HepG2 (cell line): Measurements from ENCODE around the gene PIKFYVE. TPM values are rescaled to one million over a fixed set of nuclear protein-coding genes. Genes with fewer than 3 reads are reported as not detected.

Experiments
- ATAC-seq: fragments of 200-7000 bp; cut with Tn5 transposase; 3 replicates; pipeline ENCODE4 v1.9.1; 2020; ENCODE audit warnings: mild to moderate bottlenecking, moderate library complexity
- BruUV-seq: library from RNA; stranded (reverse); fragments of 400-500 nt; replicated peaks from 2 replicates; lab custom pipeline; 2021; lab: Mats Ljungman, UMichigan
- CTCF ChIA-PET: fragments of 300-600 bp; formaldehyde crosslinking; extraction: SDS; loops from one replicate; lab custom pipeline; 2021; ENCODE audit warnings: low total read pairs, inconsistent platforms, low intra/inter-chr PET ratio; lab: Yijun Ruan, JAX
- POLR2A ChIA-PET: fragments of 350-600 bp; sonication (Branson Sonifier 250); formaldehyde crosslinking; loops from one replicate; lab custom pipeline; 2020; ENCODE audit warnings: antibody characterized with exemption, inconsistent platforms; lab: Yijun Ruan, JAX
- DNase-seq: peaks from one replicate; pipeline ENCODE4 v3.0.0-alpha.2; 2015; ENCODE audit warnings: low spot score
- FAIRE-seq: peaks from 3 replicates; lab custom pipeline; 2011; peaks lifted over from hg19 to GRCh38; lab: Jason Lieb, UNC
- H2AFZ ChIP-seq: one replicate; pipeline ENCODE4 v1.6.1; 2011; ENCODE audit warnings: low read length, inconsistent platforms
- H3K27ac ChIP-seq: fragments of 300-600 bp; 3 replicates; pipeline ENCODE4 v1.8.0; 2011; ENCODE audit warnings: mixed run types, mild to moderate bottlenecking, mixed read lengths, low read length, inconsistent platforms; ENCODE audit not compliant: insufficient read depth; ENCODE audit errors: extremely low read length
- H3K27me3 ChIP-seq, 2 experiments: fragments of 200-600 bp in 1 of 2; 2 replicates in 1 of 2; 3 replicates in 1 of 2; pipeline versions ENCODE4 v1.6.0 to v1.8.0; 2011; ENCODE audit warnings: low read length in 2 of 2, mild to moderate bottlenecking in 2 of 2, moderate library complexity in 2 of 2, inconsistent platforms in 1 of 2; ENCODE audit not compliant: insufficient read depth in 2 of 2, control insufficient read depth in 1 of 2
- H3K36me3 ChIP-seq, 2 experiments: fragments of 200-600 bp in 1 of 2; replicated peaks in 1 of 2; 2 replicates in 1 of 2; 3 replicates in 1 of 2; pipeline versions ENCODE4 v1.5.1 to v1.8.0; 2011; ENCODE audit warnings: low read length in 2 of 2, inconsistent platforms in 1 of 2; ENCODE audit not compliant: insufficient read depth in 2 of 2, control insufficient read depth in 1 of 2
- H3K4me1 ChIP-seq: 2 replicates; pipeline ENCODE4 v1.5.1; 2012; ENCODE audit warnings: low read length, inconsistent platforms; ENCODE audit not compliant: insufficient read depth
- H3K4me2 ChIP-seq: 2 replicates; pipeline ENCODE4 v1.6.0; 2011; ENCODE audit warnings: low read depth, low read length, inconsistent platforms
- H3K4me3 ChIP-seq, 3 experiments: fragments of 200-600 bp in 1 of 3; sonication (generic), shearing (Covaris generic) in 1 of 3; replicated peaks in 1 of 3; 2 replicates each; pipeline ENCODE4 v1.5.1; 2011 to 2016; ENCODE audit warnings: low read length in 3 of 3, inconsistent platforms in 2 of 3, low read depth in 2 of 3, mild to moderate bottlenecking in 2 of 3, control low read depth in 1 of 3, mixed read lengths in 1 of 3; ENCODE audit not compliant: insufficient read depth in 1 of 3
- H3K79me2 ChIP-seq: one replicate; pipeline ENCODE4 v1.6.1; 2011; ENCODE audit warnings: low read length, inconsistent platforms; ENCODE audit not compliant: insufficient read depth
- H3K9ac ChIP-seq: 2 replicates; pipeline ENCODE4 v1.6.0; 2011; ENCODE audit warnings: mild to moderate bottlenecking, low read depth, low read length, inconsistent platforms; ENCODE audit not compliant: insufficient read depth
- H3K9me3 ChIP-seq: 2 replicates; pipeline ENCODE4 v1.5.1; 2012; ENCODE audit warnings: mild to moderate bottlenecking, low read length
- H4K20me1 ChIP-seq: 2 replicates; pipeline ENCODE4 v1.6.0; 2011; ENCODE audit warnings: inconsistent platforms, mild to moderate bottlenecking, low read length, moderate library complexity; ENCODE audit not compliant: insufficient read depth
- ATAD3A ChIP-seq: sonication (generic); formaldehyde crosslinking; IDR thresholded peaks from 2 replicates; pipeline ENCODE4 v1.4.0; 2020; ENCODE audit warnings: missing genetic modification reagents
- GABPB1 ChIP-seq: IDR thresholded peaks from 2 replicates; pipeline ENCODE4 v1.6.1; 2016; ENCODE audit warnings: mild to moderate bottlenecking, missing genetic modification reagents, moderate library complexity, missing compliant biosample characterization
- HNRNPH1 ChIP-seq: fragments of 200-400 bp; formaldehyde crosslinking; optimal IDR thresholded peaks from 2 replicates; pipeline ENCODE3; 2017; ENCODE audit warnings: mild to moderate bottlenecking, low read depth, low read length
- POLR2A ChIP-seq, 2 experiments: IDR thresholded peaks; 2 replicates each; pipeline ENCODE4 v1.6.1; 2011; ENCODE audit warnings: low read depth in 2 of 2, low read length in 2 of 2, mild to moderate bottlenecking in 1 of 2, moderate library complexity in 1 of 2; ENCODE audit not compliant: insufficient read depth in 1 of 2
- RAD21 ChIP-seq: fragments of 450-650 bp; formaldehyde crosslinking; IDR thresholded peaks from 2 replicates; pipeline ENCODE4 v1.5.0; 2020; ENCODE audit warnings: mild to moderate bottlenecking
- RBM22 ChIP-seq: fragments of 200-400 bp; formaldehyde crosslinking; optimal IDR thresholded peaks from 2 replicates; pipeline ENCODE3; 2017; ENCODE audit warnings: mild to moderate bottlenecking, low read length, moderate library complexity
- TARDBP ChIP-seq: sonication (generic); formaldehyde crosslinking; IDR thresholded peaks from 2 replicates; pipeline ENCODE4 v1.8.0; 2022; ENCODE audit warnings: mild to moderate bottlenecking, missing genetic modification reagents
- ZBTB20 ChIP-seq: sonication (generic); formaldehyde crosslinking; IDR thresholded peaks from 2 replicates; pipeline ENCODE4 v1.8.1; 2023; ENCODE audit warnings: missing genetic modification reagents, low read depth, mild to moderate bottlenecking, borderline replicate concordance
- ZNF256 ChIP-seq: sonication (generic); formaldehyde crosslinking; conservative IDR thresholded peaks from 2 replicates; pipeline ENCODE4 v1.4.0; 2020; ENCODE audit warnings: missing genetic modification reagents
- ZNF264 ChIP-seq: sonication (generic); formaldehyde crosslinking; IDR thresholded peaks from 2 replicates; pipeline ENCODE4 v1.4.0; 2020; ENCODE audit warnings: missing genetic modification reagents
- ZNF383 ChIP-seq: sonication (generic); formaldehyde crosslinking; IDR thresholded peaks from 2 replicates; pipeline ENCODE4 v1.4.0; 2020; ENCODE audit warnings: missing genetic modification reagents, mild to moderate bottlenecking, borderline replicate concordance
- ZNF496 ChIP-seq: sonication (generic); formaldehyde crosslinking; IDR thresholded peaks from 2 replicates; pipeline ENCODE4 v1.8.1; 2023; ENCODE audit warnings: mild to moderate bottlenecking, moderate library complexity, missing genetic modification reagents; ENCODE audit not compliant: insufficient replicate concordance
- ZNF616 ChIP-seq: sonication (generic); formaldehyde crosslinking; IDR thresholded peaks from 2 replicates; pipeline ENCODE4 v1.5.0; 2020; ENCODE audit warnings: low read depth, mild to moderate bottlenecking, missing genetic modification reagents
- ZNF629 ChIP-seq: sonication (generic); formaldehyde crosslinking; conservative IDR thresholded peaks from 2 replicates; pipeline ENCODE4 v1.5.0; 2020; ENCODE audit warnings: missing genetic modification reagents
- ZNF749 ChIP-seq: sonication (generic); formaldehyde crosslinking; IDR thresholded peaks from 2 replicates; pipeline ENCODE4 v1.8.0; 2022; ENCODE audit warnings: mild to moderate bottlenecking, missing genetic modification reagents, moderate library complexity, borderline replicate concordance
- ZNF777 ChIP-seq: sonication (generic); formaldehyde crosslinking; IDR thresholded peaks from 2 replicates; pipeline ENCODE4 v1.4.0; 2020; ENCODE audit warnings: missing genetic modification reagents
- WGBS: methylation state at CpG from one replicate; pipeline ENCODE4 v1.1.6; 2017; ENCODE audit warnings: low lambda C conversion rate; 5-methylcytosine and 5-hydroxymethylcytosine counted together
- in situ Hi-C: cut with HindIII; loops from 2 replicates; pipeline ENCODE4 v1.10.0; 2017; ENCODE audit warnings: low pct_unique_long_range_greater_than_20kb; ENCODE audit not compliant: extremely low pct_ligation_motif_present
- intact Hi-C: fragments of 100-400 bp; cut with micrococcal nuclease; formaldehyde crosslinking; loops from one replicate; pipeline ENCODE4 v1.10.0; 2022; ENCODE audit not compliant: unreplicated experiment
- polyA plus RNA-seq, 8 experiments: library from polyadenylated mRNA; depleted of rRNA in 3 of 8; stranded (reverse) in 7 of 8; unstranded in 1 of 8; fragments of >200 nt; fragmentation: Illumina TruSeq in 4 of 8; extraction: Trizol in 4 of 8; gene quantifications; 2 replicates each; pipeline versions ENCODE4 v1.2.1 to v1.2.3, GENCODE V29; 2011 to 2016; ENCODE audit warnings: low read depth in 4 of 8, missing spikeins in 1 of 8, mixed read lengths in 1 of 8; ENCODE audit not compliant: insufficient read depth in 1 of 8
- total RNA-seq, 5 experiments: library from RNA; depleted of rRNA; stranded (reverse); fragments of >200 nt; fragmentation: Illumina TruSeq; extraction: Trizol; gene quantifications; 2 replicates each; pipeline ENCODE4 v1.2.3, GENCODE V29; 2016; ENCODE audit warnings: low read depth in 1 of 5
- TF ChIP-seq, protein P1 (sequence below): sonication (generic); formaldehyde crosslinking; IDR thresholded peaks from 2 replicates; pipeline ENCODE4 v1.4.0; 2020; ENCODE audit warnings: missing genetic modification reagents, borderline replicate concordance
- TF ChIP-seq, protein P2 (sequence below): sonication (generic); formaldehyde crosslinking; IDR thresholded peaks from 2 replicates; pipeline ENCODE4 v1.4.0; 2020; ENCODE audit warnings: mild to moderate bottlenecking, low read depth, missing genetic modification reagents
- TF ChIP-seq, protein P3 (sequence below): sonication (generic); formaldehyde crosslinking; IDR thresholded peaks from 2 replicates; pipeline ENCODE4 v1.4.0; 2020; ENCODE audit warnings: mild to moderate bottlenecking, missing genetic modification reagents, borderline replicate concordance

PIKFYVE gene
- total and polyA plus RNA-seq, 2 of the 13 experiments (the other 11 are each of a cell fraction or from before 2014, with no cell fraction given) = 20.2 to 21.7 TPM

DNA sequence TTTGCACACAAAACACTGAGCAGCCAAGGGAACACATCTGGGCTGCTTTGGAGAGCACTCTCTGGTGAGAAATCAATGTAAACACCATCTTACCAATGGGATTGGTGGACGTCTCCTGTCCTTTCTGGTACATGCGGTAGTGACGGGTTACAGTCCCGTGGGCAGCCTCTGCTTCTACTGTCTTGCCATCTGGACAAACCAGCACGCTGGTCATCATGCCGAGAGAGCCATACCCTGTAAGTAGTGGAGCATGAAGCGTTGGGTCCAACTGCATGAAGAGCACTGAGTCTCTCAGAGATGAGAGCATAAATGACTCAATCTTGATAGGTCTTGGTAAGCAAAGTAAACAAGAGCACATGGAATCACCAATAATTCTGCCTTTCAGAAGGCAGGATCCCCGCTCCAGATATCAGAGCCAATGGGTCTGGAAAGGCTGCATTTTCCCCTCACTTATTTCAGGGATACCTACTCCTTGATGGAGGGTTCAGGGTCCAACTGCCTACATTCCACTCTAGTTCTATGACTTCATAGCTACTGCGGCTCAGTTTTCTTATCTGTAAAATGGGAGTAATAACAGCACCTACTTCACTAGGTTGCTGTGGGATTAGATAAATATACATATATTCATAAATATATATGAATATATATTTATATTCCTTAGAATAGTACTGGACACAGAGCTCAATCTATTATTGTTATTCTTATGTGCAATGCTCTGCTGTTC lies 26.1 kb upstream of the PIKFYVE start:
- FAIRE-seq = no peak
- Histone ChIP-seq H3K9ac (no peak overlapping the region), H3K27me3 (no peaks in the 10 kb centered on the region), H3K4me1 (peaks cover 20% of the 10 kb centered on the region), H4K20me1 (no peaks in the 10 kb centered on the region), H3K27ac (no peak overlapping the region), H2AFZ (no peak overlapping the region), H3K9me3 (no peaks in the 10 kb centered on the region), H3K36me3 (peaks cover 26 to 68% of the 10 kb centered on the region in 2 experiments), H3K79me2 (no peaks in the 10 kb centered on the region), H3K4me2 (no peak overlapping the region), H3K4me3 (no peak overlapping the region)
- POLR2A ChIA-PET = interaction anchor here (3.0 kb wide), 1 partner anchor 14 kb away, joined by 20 read pairs; the partner anchor contains the start of gene IDH1
- WGBS = over 99% methylated on average over 9 of the region's 9 CpGs
- CTCF ChIA-PET = no interaction called here
- no peak for ATAC-seq
- DNase-seq = no peak
- intact Hi-C loops = no loop called here
- in situ Hi-C loops = no loop called here
- BruUV-seq = no TSS peak
- TF ChIP-seq ZNF264 (CRISPR knock-in tag) = no peak
- TF ChIP-seq TARDBP (CRISPR knock-in tag) = no peak
- no peak for TF ChIP-seq ZNF616 (CRISPR knock-in tag)
- TF ChIP-seq ZNF496 = no peak
- no peak for TF ChIP-seq ZNF749
- peak; percentile 13; the same call in 1 of the 2 replicates for TF ChIP-seq RAD21 (CRISPR knock-in tag)
- TF ChIP-seq, protein P1, sequence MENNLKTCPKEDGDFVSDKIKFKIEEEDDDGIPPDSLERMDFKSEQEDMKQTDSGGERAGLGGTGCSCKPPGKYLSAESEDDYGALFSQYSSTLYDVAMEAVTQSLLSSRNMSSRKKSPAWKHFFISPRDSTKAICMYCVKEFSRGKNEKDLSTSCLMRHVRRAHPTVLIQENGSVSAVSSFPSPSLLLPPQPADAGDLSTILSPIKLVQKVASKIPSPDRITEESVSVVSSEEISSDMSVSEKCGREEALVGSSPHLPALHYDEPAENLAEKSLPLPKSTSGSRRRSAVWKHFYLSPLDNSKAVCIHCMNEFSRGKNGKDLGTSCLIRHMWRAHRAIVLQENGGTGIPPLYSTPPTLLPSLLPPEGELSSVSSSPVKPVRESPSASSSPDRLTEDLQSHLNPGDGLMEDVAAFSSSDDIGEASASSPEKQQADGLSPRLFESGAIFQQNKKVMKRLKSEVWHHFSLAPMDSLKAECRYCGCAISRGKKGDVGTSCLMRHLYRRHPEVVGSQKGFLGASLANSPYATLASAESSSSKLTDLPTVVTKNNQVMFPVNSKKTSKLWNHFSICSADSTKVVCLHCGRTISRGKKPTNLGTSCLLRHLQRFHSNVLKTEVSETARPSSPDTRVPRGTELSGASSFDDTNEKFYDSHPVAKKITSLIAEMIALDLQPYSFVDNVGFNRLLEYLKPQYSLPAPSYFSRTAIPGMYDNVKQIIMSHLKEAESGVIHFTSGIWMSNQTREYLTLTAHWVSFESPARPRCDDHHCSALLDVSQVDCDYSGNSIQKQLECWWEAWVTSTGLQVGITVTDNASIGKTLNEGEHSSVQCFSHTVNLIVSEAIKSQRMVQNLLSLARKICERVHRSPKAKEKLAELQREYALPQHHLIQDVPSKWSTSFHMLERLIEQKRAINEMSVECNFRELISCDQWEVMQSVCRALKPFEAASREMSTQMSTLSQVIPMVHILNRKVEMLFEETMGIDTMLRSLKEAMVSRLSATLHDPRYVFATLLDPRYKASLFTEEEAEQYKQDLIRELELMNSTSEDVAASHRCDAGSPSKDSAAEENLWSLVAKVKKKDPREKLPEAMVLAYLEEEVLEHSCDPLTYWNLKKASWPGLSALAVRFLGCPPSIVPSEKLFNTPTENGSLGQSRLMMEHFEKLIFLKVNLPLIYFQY (CRISPR knock-in tag) = no peak
- TF ChIP-seq ATAD3A = no peak
- no peak for TF ChIP-seq GABPB1 (CRISPR knock-in tag)
- TF ChIP-seq, protein P2, sequence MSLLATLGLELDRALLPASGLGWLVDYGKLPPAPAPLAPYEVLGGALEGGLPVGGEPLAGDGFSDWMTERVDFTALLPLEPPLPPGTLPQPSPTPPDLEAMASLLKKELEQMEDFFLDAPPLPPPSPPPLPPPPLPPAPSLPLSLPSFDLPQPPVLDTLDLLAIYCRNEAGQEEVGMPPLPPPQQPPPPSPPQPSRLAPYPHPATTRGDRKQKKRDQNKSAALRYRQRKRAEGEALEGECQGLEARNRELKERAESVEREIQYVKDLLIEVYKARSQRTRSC = no peak
- TF ChIP-seq ZNF629 (CRISPR knock-in tag) = peak; percentile 85
- TF ChIP-seq, protein P3, sequence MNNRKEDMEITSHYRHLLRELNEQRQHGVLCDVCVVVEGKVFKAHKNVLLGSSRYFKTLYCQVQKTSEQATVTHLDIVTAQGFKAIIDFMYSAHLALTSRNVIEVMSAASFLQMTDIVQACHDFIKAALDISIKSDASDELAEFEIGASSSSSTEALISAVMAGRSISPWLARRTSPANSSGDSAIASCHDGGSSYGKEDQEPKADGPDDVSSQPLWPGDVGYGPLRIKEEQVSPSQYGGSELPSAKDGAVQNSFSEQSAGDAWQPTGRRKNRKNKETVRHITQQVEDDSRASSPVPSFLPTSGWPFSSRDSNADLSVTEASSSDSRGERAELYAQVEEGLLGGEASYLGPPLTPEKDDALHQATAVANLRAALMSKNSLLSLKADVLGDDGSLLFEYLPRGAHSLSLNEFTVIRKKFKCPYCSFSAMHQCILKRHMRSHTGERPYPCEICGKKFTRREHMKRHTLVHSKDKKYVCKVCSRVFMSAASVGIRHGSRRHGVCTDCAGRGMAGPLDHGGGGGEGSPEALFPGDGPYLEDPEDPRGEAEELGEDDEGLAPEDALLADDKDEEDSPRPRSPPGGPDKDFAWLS = no peak
- peak; percentile 83 for TF ChIP-seq RBM22
- no peak for TF ChIP-seq ZNF777
- 0 out of 4 replicates have a peak, but pooled peaks of 1 of the 2 experiments have one; percentile 29 for TF ChIP-seq POLR2A (IDR thresholded peaks at IDR 0.05; ENCODE audit: insufficient read depth in 1 of 2, low read depth in 2 of 2, low read length in 2 of 2)
- no peak for TF ChIP-seq HNRNPH1
- TF ChIP-seq ZBTB20 (CRISPR knock-in tag) = no peak
- no peak for TF ChIP-seq ZNF383 (CRISPR knock-in tag)
- no peak for TF ChIP-seq ZNF256
